Measurements from ENCODE around the gene MEPCE. TPM values are rescaled to one million over a fixed set of nuclear protein-coding genes. Genes with fewer than 3 reads are reported as not detected.
A peak's percentile ranks its signal among the peaks of the same experiment; 100 is the strongest.

Gene MEPCE
- total and polyA plus RNA-seq, 4 donors = 6.7 to 21.8 (median 16.5) TPM

GRCh38 chr7:100428967-100429636 lies 529 bp upstream of the MEPCE start:
- Histone ChIP-seq H3K4me3 (ENCODE audit: low read depth in 1 of 3, low read length in 3 of 3) (peak overlapping the region; percentile 74 to 90 (median 87)), H3K36me3 (ENCODE audit: control insufficient read depth in 4 of 4, insufficient read depth in 3 of 4, low read depth in 1 of 4, low read length in 3 of 4) (peaks cover 5 to 11% (median 8%) of the 10 kb centered on the region in 4 donors), H3K9ac (ENCODE audit: low read depth in 1 of 2, low read length in 2 of 2) (peak overlapping the region; percentile 93 to 99), H3K27ac (ENCODE audit: low read depth in 1 of 2, low read length in 2 of 2) (peak overlapping the region; percentile 100), H3K27me3 (ENCODE audit: control insufficient read depth in 4 of 4, insufficient read depth in 4 of 4, low read length in 3 of 4) (no peaks in the 10 kb centered on the region), H3K4me1 (ENCODE audit: control insufficient read depth in 4 of 4, insufficient read depth in 4 of 4, low read length in 3 of 4) (peaks cover 12 to 28% (median 20%) of the 10 kb centered on the region in 4 donors), H3K9me3 (ENCODE audit: control insufficient read depth in 4 of 4, low read length in 3 of 4) (no peaks in the 10 kb centered on the region)
- peak; percentile 40 for TF ChIP-seq SP1 (IDR thresholded peaks at IDR 0.05)
- peak; percentile 69 to 77 for TF ChIP-seq JUND (IDR thresholded peaks at IDR 0.05)
- peak in 1 of 2 donors; percentile 43 for TF ChIP-seq EGR1 (IDR thresholded peaks at IDR 0.05; ENCODE audit: low read depth in 2 of 2)
- peak; percentile 91 for TF ChIP-seq TAF1 (conservative IDR thresholded peaks at IDR 0.05)
- peak in 1 of 2 donors; percentile 8 for TF ChIP-seq HNF4A (conservative IDR thresholded peaks at IDR 0.05)
- no peak for TF ChIP-seq YY1 (IDR thresholded peaks at IDR 0.05)
- TF ChIP-seq RXRA (IDR thresholded peaks at IDR 0.05) = peak in 1 of 2 donors; percentile 14
- TF ChIP-seq GABPA (IDR thresholded peaks at IDR 0.05 in 1 of 2, conservative IDR thresholded peaks at IDR 0.05 in 1 of 2) = peak; percentile 40 to 84
- TF ChIP-seq, protein P1, sequence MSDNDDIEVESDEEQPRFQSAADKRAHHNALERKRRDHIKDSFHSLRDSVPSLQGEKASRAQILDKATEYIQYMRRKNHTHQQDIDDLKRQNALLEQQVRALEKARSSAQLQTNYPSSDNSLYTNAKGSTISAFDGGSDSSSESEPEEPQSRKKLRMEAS (IDR thresholded peaks at IDR 0.05) = peak; percentile 93
- no peak for TF ChIP-seq FOXA2 (IDR thresholded peaks at IDR 0.05)
- peak; percentile 45 for TF ChIP-seq NR2F2 (IDR thresholded peaks at IDR 0.05)
- TF ChIP-seq RAD21 (IDR thresholded peaks at IDR 0.05) = no peak
- TF ChIP-seq HNF4G (IDR thresholded peaks at IDR 0.05) = no peak
- peak; percentile 49 for TF ChIP-seq FOXA1 (IDR thresholded peaks at IDR 0.05)
- TF ChIP-seq, protein P2, sequence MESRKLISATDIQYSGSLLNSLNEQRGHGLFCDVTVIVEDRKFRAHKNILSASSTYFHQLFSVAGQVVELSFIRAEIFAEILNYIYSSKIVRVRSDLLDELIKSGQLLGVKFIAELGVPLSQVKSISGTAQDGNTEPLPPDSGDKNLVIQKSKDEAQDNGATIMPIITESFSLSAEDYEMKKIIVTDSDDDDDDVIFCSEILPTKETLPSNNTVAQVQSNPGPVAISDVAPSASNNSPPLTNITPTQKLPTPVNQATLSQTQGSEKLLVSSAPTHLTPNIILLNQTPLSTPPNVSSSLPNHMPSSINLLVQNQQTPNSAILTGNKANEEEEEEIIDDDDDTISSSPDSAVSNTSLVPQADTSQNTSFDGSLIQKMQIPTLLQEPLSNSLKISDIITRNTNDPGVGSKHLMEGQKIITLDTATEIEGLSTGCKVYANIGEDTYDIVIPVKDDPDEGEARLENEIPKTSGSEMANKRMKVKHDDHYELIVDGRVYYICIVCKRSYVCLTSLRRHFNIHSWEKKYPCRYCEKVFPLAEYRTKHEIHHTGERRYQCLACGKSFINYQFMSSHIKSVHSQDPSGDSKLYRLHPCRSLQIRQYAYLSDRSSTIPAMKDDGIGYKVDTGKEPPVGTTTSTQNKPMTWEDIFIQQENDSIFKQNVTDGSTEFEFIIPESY (IDR thresholded peaks at IDR 0.05) = no peak
- TF ChIP-seq, protein P3, sequence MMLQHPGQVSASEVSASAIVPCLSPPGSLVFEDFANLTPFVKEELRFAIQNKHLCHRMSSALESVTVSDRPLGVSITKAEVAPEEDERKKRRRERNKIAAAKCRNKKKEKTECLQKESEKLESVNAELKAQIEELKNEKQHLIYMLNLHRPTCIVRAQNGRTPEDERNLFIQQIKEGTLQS (IDR thresholded peaks at IDR 0.05) = no peak
- TF ChIP-seq, protein P4, sequence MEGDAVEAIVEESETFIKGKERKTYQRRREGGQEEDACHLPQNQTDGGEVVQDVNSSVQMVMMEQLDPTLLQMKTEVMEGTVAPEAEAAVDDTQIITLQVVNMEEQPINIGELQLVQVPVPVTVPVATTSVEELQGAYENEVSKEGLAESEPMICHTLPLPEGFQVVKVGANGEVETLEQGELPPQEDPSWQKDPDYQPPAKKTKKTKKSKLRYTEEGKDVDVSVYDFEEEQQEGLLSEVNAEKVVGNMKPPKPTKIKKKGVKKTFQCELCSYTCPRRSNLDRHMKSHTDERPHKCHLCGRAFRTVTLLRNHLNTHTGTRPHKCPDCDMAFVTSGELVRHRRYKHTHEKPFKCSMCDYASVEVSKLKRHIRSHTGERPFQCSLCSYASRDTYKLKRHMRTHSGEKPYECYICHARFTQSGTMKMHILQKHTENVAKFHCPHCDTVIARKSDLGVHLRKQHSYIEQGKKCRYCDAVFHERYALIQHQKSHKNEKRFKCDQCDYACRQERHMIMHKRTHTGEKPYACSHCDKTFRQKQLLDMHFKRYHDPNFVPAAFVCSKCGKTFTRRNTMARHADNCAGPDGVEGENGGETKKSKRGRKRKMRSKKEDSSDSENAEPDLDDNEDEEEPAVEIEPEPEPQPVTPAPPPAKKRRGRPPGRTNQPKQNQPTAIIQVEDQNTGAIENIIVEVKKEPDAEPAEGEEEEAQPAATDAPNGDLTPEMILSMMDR (IDR thresholded peaks at IDR 0.05; ENCODE audit: low read depth, low read length, missing input control) = peak; percentile 48
- TF ChIP-seq, protein P5, sequence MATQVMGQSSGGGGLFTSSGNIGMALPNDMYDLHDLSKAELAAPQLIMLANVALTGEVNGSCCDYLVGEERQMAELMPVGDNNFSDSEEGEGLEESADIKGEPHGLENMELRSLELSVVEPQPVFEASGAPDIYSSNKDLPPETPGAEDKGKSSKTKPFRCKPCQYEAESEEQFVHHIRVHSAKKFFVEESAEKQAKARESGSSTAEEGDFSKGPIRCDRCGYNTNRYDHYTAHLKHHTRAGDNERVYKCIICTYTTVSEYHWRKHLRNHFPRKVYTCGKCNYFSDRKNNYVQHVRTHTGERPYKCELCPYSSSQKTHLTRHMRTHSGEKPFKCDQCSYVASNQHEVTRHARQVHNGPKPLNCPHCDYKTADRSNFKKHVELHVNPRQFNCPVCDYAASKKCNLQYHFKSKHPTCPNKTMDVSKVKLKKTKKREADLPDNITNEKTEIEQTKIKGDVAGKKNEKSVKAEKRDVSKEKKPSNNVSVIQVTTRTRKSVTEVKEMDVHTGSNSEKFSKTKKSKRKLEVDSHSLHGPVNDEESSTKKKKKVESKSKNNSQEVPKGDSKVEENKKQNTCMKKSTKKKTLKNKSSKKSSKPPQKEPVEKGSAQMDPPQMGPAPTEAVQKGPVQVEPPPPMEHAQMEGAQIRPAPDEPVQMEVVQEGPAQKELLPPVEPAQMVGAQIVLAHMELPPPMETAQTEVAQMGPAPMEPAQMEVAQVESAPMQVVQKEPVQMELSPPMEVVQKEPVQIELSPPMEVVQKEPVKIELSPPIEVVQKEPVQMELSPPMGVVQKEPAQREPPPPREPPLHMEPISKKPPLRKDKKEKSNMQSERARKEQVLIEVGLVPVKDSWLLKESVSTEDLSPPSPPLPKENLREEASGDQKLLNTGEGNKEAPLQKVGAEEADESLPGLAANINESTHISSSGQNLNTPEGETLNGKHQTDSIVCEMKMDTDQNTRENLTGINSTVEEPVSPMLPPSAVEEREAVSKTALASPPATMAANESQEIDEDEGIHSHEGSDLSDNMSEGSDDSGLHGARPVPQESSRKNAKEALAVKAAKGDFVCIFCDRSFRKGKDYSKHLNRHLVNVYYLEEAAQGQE (IDR thresholded peaks at IDR 0.05) = peak; percentile 86
- WGBS = under 1% methylated on average over 40 of the region's 40 CpGs
- peak; percentile 100 for DNase-seq (ENCODE audit: low spot score)
